HepG2 (cell line): ENCODE measurements around the gene VTI1B. TPM values are rescaled to one million over a fixed set of nuclear protein-coding genes. Genes with fewer than 3 reads are reported as not detected.
A peak's percentile ranks its signal among the peaks of the same experiment; 100 is the strongest.

ENCODE experiments used
- FOXA3 ChIP-seq: IDR thresholded peaks from 2 replicates; pipeline ENCODE4 v1.6.1; 2016; ENCODE audit warnings: missing genetic modification reagents, missing compliant biosample characterization
- GLI4 ChIP-seq: sonication (generic); formaldehyde crosslinking; IDR thresholded peaks from 2 replicates; pipeline ENCODE4 v1.5.1; 2020; ENCODE audit warnings: missing genetic modification reagents, mild to moderate bottlenecking, moderate library complexity, borderline replicate concordance
- HIVEP1 ChIP-seq: sonication (generic); formaldehyde crosslinking; IDR thresholded peaks from 2 replicates; pipeline ENCODE4 v1.4.0; 2020; ENCODE audit warnings: mild to moderate bottlenecking, missing genetic modification reagents
- MBD4 ChIP-seq: IDR thresholded peaks from 2 replicates; pipeline ENCODE4 v1.6.1; 2012; ENCODE audit warnings: low read length, inconsistent platforms, borderline replicate concordance
- MXI1 ChIP-seq: IDR thresholded peaks from 3 replicates; pipeline ENCODE4 v1.6.1; 2012; ENCODE audit warnings: low read depth, low read length, inconsistent platforms, borderline replicate concordance
- POGZ ChIP-seq: sonication (generic); formaldehyde crosslinking; IDR thresholded peaks from 2 replicates; pipeline ENCODE4 v1.4.0; 2020; ENCODE audit warnings: mild to moderate bottlenecking, missing genetic modification reagents
- POLR2AphosphoS5 ChIP-seq: IDR thresholded peaks from 2 replicates; pipeline ENCODE4 v1.6.1; 2012; ENCODE audit warnings: low read depth, low read length
- SAP130 ChIP-seq: IDR thresholded peaks from 2 replicates; pipeline ENCODE4 v1.6.1; 2016; ENCODE audit warnings: low read depth
- SP140L ChIP-seq: sonication (generic); formaldehyde crosslinking; IDR thresholded peaks from 2 replicates; pipeline ENCODE4 v1.4.0; 2020; ENCODE audit warnings: missing genetic modification reagents, borderline replicate concordance
- TSC22D2 ChIP-seq: sonication (generic); formaldehyde crosslinking; IDR thresholded peaks from 2 replicates; pipeline ENCODE4 v1.5.1; 2020; ENCODE audit warnings: missing genetic modification reagents, mild to moderate bottlenecking, borderline replicate concordance
- ZFP1 ChIP-seq: IDR thresholded peaks from 2 replicates; pipeline ENCODE4 v1.6.1; 2016
- ZFP82 ChIP-seq: sonication (generic); formaldehyde crosslinking; IDR thresholded peaks from 2 replicates; pipeline ENCODE4 v1.5.1; 2020; ENCODE audit warnings: mild to moderate bottlenecking, missing genetic modification reagents, borderline replicate concordance
- ZMYM4 ChIP-seq: sonication (generic); formaldehyde crosslinking; IDR thresholded peaks from 2 replicates; pipeline ENCODE4 v1.8.1; 2023; ENCODE audit warnings: mild to moderate bottlenecking, missing genetic modification reagents
- ZNF441 ChIP-seq: sonication (generic); formaldehyde crosslinking; IDR thresholded peaks from 2 replicates; pipeline ENCODE4 v1.7.0; 2021; ENCODE audit warnings: missing genetic modification reagents, borderline replicate concordance
- ZNF670 ChIP-seq: sonication (generic); formaldehyde crosslinking; IDR thresholded peaks from 2 replicates; pipeline ENCODE4 v1.8.0; 2022; ENCODE audit warnings: mild to moderate bottlenecking, missing genetic modification reagents, borderline replicate concordance
- polyA plus RNA-seq, 8 experiments: library from polyadenylated mRNA; depleted of rRNA in 3 of 8; stranded (reverse) in 7 of 8; unstranded in 1 of 8; fragments of >200 nt; fragmentation: Illumina TruSeq in 4 of 8; extraction: Trizol in 4 of 8; gene quantifications; 2 replicates each; pipeline versions ENCODE4 v1.2.1 to v1.2.3, GENCODE V29; 2011 to 2016; ENCODE audit warnings: low read depth in 4 of 8, missing spikeins in 1 of 8, mixed read lengths in 1 of 8; ENCODE audit not compliant: insufficient read depth in 1 of 8
- total RNA-seq, 5 experiments: library from RNA; depleted of rRNA; stranded (reverse); fragments of >200 nt; fragmentation: Illumina TruSeq; extraction: Trizol; gene quantifications; 2 replicates each; pipeline ENCODE4 v1.2.3, GENCODE V29; 2016; ENCODE audit warnings: low read depth in 1 of 5
- TF ChIP-seq, protein P1 (sequence below): IDR thresholded peaks from 2 replicates; pipeline ENCODE4 v1.4.0; 2020; ENCODE audit warnings: mild to moderate bottlenecking, missing genetic modification reagents
- TF ChIP-seq, protein P2 (sequence below): sonication (generic); formaldehyde crosslinking; IDR thresholded peaks from 2 replicates; pipeline ENCODE4 v1.4.0; 2020; ENCODE audit warnings: missing genetic modification reagents, borderline replicate concordance
- TF ChIP-seq, protein P3 (sequence below): sonication (generic); formaldehyde crosslinking; IDR thresholded peaks from 2 replicates; pipeline ENCODE4 v1.5.1; 2020; ENCODE audit warnings: mild to moderate bottlenecking, missing genetic modification reagents, moderate library complexity

The VTI1B gene
- total and polyA plus RNA-seq, 2 of the 13 experiments (the other 11 are each of a cell fraction or from before 2014, with no cell fraction given), result 39.0 to 103 TPM

DNA sequence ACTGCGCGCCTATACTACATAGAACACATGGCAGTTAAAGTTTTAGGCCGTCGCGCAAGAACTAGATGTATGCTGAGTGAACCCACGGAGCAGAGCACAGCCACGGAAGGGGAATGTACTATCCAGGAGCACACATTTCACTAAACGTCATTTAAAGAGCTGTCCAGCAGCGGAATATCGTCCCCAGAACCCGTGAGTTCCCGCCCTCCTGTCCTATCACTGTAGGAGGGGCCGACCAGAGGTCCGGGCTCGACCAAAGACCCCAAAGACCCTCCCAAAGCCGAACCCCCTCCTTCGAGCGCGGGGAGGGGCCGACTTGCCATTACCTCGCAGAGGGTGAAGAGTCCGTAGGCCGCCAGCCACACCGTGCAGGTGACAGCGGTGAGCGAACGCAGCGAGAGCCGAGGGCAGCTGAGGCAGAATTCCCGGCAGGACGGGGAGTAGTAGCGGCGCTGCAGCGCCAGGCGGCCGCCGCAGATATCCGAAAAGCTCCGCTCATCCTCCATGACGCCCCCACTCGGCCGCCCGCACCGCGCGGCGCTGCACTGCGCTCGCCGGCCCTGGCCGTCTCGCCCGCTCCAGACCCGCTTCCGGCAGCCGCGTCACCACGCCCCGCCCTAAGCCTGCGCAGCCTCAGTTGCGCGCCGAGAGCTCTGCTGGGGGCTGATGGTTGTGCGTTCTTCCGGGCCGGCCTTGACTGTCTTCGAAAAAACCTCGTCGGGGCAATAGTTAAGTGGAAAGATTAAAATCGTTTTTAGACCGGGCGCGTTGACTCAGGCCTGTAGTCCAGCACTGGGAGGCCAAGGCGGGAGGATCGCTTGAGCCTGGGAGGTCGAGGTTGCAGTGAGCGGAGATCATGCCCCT lies 74.5 kb downstream of the VTI1B start, which contains the start of gene PIGH (continued):
- TF ChIP-seq, protein P1, sequence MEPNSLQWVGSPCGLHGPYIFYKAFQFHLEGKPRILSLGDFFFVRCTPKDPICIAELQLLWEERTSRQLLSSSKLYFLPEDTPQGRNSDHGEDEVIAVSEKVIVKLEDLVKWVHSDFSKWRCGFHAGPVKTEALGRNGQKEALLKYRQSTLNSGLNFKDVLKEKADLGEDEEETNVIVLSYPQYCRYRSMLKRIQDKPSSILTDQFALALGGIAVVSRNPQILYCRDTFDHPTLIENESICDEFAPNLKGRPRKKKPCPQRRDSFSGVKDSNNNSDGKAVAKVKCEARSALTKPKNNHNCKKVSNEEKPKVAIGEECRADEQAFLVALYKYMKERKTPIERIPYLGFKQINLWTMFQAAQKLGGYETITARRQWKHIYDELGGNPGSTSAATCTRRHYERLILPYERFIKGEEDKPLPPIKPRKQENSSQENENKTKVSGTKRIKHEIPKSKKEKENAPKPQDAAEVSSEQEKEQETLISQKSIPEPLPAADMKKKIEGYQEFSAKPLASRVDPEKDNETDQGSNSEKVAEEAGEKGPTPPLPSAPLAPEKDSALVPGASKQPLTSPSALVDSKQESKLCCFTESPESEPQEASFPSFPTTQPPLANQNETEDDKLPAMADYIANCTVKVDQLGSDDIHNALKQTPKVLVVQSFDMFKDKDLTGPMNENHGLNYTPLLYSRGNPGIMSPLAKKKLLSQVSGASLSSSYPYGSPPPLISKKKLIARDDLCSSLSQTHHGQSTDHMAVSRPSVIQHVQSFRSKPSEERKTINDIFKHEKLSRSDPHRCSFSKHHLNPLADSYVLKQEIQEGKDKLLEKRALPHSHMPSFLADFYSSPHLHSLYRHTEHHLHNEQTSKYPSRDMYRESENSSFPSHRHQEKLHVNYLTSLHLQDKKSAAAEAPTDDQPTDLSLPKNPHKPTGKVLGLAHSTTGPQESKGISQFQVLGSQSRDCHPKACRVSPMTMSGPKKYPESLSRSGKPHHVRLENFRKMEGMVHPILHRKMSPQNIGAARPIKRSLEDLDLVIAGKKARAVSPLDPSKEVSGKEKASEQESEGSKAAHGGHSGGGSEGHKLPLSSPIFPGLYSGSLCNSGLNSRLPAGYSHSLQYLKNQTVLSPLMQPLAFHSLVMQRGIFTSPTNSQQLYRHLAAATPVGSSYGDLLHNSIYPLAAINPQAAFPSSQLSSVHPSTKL (CRISPR knock-in tag), result no peak; the same call in 1 of the 2 replicates
- TF ChIP-seq GLI4 (CRISPR knock-in tag) (peak; percentile 7; the same call in 1 of the 2 replicates), SP140L (0 out of 2 replicates have a peak, but pooled peaks have one; percentile 35), ZNF670 (CRISPR knock-in tag) (peak; percentile 76; the same call in 1 of the 2 replicates), TSC22D2 (CRISPR knock-in tag) (no peak), ZNF441 (peak; percentile 23; the same call in 1 of the 2 replicates), SAP130 (peak; percentile 91), HIVEP1 (CRISPR knock-in tag) (0 out of 2 replicates have a peak, but pooled peaks have one; percentile 22), POLR2AphosphoS5 (peak; percentile 76), POGZ (CRISPR knock-in tag) (peak; percentile 91), ZFP82 (CRISPR knock-in tag) (peak; percentile 59; the same call in 1 of the 2 replicates), FOXA3 (CRISPR knock-in tag) (peak; percentile 32; the same call in 1 of the 2 replicates), ZFP1 (CRISPR knock-in tag) (0 out of 2 replicates have a peak, but pooled peaks have one; percentile 13), MXI1 (peak; percentile 55; the same call in 1 of the 3 replicates), MBD4 (no peak), ZMYM4 (CRISPR knock-in tag) (peak; percentile 98)
- TF ChIP-seq, protein P2, sequence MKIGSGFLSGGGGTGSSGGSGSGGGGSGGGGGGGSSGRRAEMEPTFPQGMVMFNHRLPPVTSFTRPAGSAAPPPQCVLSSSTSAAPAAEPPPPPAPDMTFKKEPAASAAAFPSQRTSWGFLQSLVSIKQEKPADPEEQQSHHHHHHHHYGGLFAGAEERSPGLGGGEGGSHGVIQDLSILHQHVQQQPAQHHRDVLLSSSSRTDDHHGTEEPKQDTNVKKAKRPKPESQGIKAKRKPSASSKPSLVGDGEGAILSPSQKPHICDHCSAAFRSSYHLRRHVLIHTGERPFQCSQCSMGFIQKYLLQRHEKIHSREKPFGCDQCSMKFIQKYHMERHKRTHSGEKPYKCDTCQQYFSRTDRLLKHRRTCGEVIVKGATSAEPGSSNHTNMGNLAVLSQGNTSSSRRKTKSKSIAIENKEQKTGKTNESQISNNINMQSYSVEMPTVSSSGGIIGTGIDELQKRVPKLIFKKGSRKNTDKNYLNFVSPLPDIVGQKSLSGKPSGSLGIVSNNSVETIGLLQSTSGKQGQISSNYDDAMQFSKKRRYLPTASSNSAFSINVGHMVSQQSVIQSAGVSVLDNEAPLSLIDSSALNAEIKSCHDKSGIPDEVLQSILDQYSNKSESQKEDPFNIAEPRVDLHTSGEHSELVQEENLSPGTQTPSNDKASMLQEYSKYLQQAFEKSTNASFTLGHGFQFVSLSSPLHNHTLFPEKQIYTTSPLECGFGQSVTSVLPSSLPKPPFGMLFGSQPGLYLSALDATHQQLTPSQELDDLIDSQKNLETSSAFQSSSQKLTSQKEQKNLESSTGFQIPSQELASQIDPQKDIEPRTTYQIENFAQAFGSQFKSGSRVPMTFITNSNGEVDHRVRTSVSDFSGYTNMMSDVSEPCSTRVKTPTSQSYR (CRISPR knock-in tag), result no peak; the same call in 1 of the 2 replicates
- TF ChIP-seq, protein P3, sequence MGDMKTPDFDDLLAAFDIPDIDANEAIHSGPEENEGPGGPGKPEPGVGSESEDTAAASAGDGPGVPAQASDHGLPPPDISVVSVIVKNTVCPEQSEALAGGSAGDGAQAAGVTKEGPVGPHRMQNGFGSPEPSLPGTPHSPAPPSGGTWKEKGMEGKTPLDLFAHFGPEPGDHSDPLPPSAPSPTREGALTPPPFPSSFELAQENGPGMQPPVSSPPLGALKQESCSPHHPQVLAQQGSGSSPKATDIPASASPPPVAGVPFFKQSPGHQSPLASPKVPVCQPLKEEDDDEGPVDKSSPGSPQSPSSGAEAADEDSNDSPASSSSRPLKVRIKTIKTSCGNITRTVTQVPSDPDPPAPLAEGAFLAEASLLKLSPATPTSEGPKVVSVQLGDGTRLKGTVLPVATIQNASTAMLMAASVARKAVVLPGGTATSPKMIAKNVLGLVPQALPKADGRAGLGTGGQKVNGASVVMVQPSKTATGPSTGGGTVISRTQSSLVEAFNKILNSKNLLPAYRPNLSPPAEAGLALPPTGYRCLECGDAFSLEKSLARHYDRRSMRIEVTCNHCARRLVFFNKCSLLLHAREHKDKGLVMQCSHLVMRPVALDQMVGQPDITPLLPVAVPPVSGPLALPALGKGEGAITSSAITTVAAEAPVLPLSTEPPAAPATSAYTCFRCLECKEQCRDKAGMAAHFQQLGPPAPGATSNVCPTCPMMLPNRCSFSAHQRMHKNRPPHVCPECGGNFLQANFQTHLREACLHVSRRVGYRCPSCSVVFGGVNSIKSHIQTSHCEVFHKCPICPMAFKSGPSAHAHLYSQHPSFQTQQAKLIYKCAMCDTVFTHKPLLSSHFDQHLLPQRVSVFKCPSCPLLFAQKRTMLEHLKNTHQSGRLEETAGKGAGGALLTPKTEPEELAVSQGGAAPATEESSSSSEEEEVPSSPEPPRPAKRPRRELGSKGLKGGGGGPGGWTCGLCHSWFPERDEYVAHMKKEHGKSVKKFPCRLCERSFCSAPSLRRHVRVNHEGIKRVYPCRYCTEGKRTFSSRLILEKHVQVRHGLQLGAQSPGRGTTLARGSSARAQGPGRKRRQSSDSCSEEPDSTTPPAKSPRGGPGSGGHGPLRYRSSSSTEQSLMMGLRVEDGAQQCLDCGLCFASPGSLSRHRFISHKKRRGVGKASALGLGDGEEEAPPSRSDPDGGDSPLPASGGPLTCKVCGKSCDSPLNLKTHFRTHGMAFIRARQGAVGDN, result peak; percentile 96
